ENCODE results near the gene CPA5. TPM values are rescaled to one million over a fixed set of nuclear protein-coding genes. Genes with fewer than 3 reads are reported as not detected.

The CPA5 gene
- total and polyA plus RNA-seq, 9 of the 15 experiments (the other 6 are each of a cell fraction or from before 2014, with no cell fraction given): 0.13 to 2.4 (median 0.91) TPM

DNA sequence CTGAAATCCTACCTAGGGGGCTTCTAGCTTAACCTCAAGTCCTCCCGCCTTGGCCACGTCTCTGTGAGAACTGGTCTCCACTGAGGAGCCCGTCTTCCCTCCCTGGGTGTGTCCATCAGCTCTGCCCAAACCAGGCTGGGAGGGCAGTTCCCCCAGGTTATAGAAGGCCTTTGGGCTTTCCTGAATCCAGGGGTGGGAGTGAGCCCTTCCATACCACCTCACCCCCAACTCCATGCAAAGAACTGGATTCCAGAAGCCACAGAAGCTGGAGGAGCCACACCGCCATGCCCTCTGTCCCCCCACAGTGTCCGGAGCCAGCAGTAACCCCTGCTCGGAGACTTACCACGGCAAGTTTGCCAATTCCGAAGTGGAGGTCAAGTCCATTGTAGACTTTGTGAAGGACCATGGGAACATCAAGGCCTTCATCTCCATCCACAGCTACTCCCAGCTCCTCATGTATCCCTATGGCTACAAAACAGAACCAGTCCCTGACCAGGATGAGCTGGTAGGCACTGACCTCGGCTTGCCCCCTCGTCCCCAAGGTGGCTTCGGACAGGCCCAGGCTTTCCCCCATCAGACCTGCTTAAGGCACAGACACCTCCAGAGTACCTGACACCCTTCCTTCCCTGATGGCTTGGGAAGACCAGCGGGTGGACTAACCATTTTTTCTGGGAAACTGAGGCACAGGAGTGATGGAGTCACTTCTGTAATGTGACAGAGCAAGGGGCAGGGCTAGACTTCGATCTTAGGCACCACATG lies 40.4 kb downstream of the CPA5 start:
- in situ Hi-C loops (cut with MboI) (no loop called here), intact Hi-C loops (cut with micrococcal nuclease) (no loop called here)
- Histone ChIP-seq H4K20me1 (replicated peaks; ENCODE audit: control insufficient read depth, insufficient read depth, low read length) (no peaks in the 10 kb centered on the region), H3K9me1 (ENCODE audit: control insufficient read depth, insufficient read depth, low read length) (no peaks in the 10 kb centered on the region), H3K4me3 (no peak overlapping the region), H3K27me3 (ENCODE audit: control insufficient read depth in 2 of 2, insufficient read depth in 2 of 2, low read length in 2 of 2) (peaks cover 5 to 35% of the 10 kb centered on the region in 2 experiments; a peak in 4 of 5 replicates), H3K79me2 (ENCODE audit: control insufficient read depth, insufficient read depth, low read length) (no peaks in the 10 kb centered on the region), H3K9ac (ENCODE audit: insufficient read depth in 1 of 2, low read depth in 2 of 2, low read length in 2 of 2) (no peak overlapping the region), H3K27ac (ENCODE audit: extremely low read depth, low read depth, low read length) (no peak overlapping the region), H2AFZ (ENCODE audit: low read depth, low read length) (no peak overlapping the region), H3K36me3 (ENCODE audit: control insufficient read depth, insufficient read depth, low read length) (no peaks in the 10 kb centered on the region), H3K4me1 (replicated peaks in 1 of 2; ENCODE audit: control insufficient read depth in 2 of 2, insufficient read depth in 2 of 2, low read length in 2 of 2) (peaks cover 4 to 16% of the 10 kb centered on the region in 2 experiments; a peak in 3 of 5 replicates), H3K9me3 (replicated peaks; ENCODE audit: control insufficient read depth, insufficient read depth, low read depth, low read length) (no peaks in the 10 kb centered on the region), H3K4me2 (ENCODE audit: insufficient read depth, low read length) (no peak overlapping the region)
- BruUV-seq (replicated peaks): no TSS peak
- TF ChIP-seq KLF16 (IDR thresholded peaks at IDR 0.05): no peak
- ATAC-seq (no peak), DNase-seq (ENCODE audit: extremely low read depth in 1 of 4, low spot score in 3 of 4) (no peak), FAIRE-seq (no peak)
- ChIA-PET CTCF (ENCODE audit: low intra/inter-chr PET ratio) (no interaction called here), POLR2A (interaction anchor here (0.6 kb wide), 1 partner anchor 617 kb away, joined by 3 read pairs; no protein-coding TSS in a partner anchor)
- 27% methylated on average over 13 of the region's 13 CpGs for WGBS (ENCODE audit: insufficient coverage, low coverage, missing lambda C conversion rate)

DNA sequence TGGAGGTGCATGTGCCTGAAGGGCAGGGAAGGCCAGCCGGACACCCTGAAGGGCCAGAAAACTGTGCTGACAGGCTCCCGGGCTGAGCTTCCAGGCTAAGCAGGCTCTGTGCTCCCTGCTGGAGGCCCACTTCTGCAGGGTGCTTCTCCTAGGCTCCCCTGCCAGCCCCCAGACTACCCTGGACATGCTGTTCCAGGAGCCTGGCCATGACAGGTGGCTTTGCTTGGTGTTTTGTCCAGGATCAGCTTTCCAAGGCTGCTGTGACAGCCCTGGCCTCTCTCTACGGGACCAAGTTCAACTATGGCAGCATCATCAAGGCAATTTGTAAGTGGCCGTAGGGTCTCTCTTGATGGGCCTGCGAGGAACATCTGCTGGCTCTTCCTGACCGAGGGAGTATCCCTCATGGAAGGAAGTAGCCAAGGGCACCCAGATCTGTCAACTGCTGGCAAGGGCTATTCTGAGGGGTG lies 41.0 kb downstream of the CPA5 start:
- no peak for ATAC-seq
- Histone ChIP-seq H3K4me3 (no peak overlapping the region), H2AFZ (ENCODE audit: low read depth, low read length) (no peak overlapping the region), H3K36me3 (ENCODE audit: control insufficient read depth, insufficient read depth, low read length) (no peaks in the 10 kb centered on the region), H3K27ac (ENCODE audit: extremely low read depth, low read depth, low read length) (no peak overlapping the region), H3K4me1 (replicated peaks in 1 of 2; ENCODE audit: control insufficient read depth in 2 of 2, insufficient read depth in 2 of 2, low read length in 2 of 2) (peaks cover 0 to 12% of the 10 kb centered on the region in 2 experiments; a peak in 2 of 5 replicates), H3K9me3 (replicated peaks; ENCODE audit: control insufficient read depth, insufficient read depth, low read depth, low read length) (no peaks in the 10 kb centered on the region), H4K20me1 (replicated peaks; ENCODE audit: control insufficient read depth, insufficient read depth, low read length) (no peaks in the 10 kb centered on the region), H3K27me3 (ENCODE audit: control insufficient read depth in 2 of 2, insufficient read depth in 2 of 2, low read length in 2 of 2) (peaks cover 5 to 35% of the 10 kb centered on the region in 2 experiments; a peak in 4 of 5 replicates), H3K9ac (ENCODE audit: insufficient read depth in 1 of 2, low read depth in 2 of 2, low read length in 2 of 2) (no peak overlapping the region), H3K4me2 (ENCODE audit: insufficient read depth, low read length) (no peak overlapping the region), H3K9me1 (ENCODE audit: control insufficient read depth, insufficient read depth, low read length) (no peaks in the 10 kb centered on the region), H3K79me2 (ENCODE audit: control insufficient read depth, insufficient read depth, low read length) (no peaks in the 10 kb centered on the region)
- WGBS (ENCODE audit: insufficient coverage, low coverage, missing lambda C conversion rate): 25% methylated on average over 6 of the region's 6 CpGs
- DNase-seq (ENCODE audit: extremely low read depth in 1 of 4, low spot score in 3 of 4): no peak
- BruUV-seq (replicated peaks): no TSS peak
- POLR2A ChIA-PET: interaction anchor here (0.6 kb wide), 1 partner anchor 617 kb away, joined by 3 read pairs; no protein-coding TSS in a partner anchor
- intact Hi-C loops (cut with micrococcal nuclease): no loop called here
- no peak for FAIRE-seq
- in situ Hi-C loops (cut with MboI): no loop called here
- TF ChIP-seq, protein P1, sequence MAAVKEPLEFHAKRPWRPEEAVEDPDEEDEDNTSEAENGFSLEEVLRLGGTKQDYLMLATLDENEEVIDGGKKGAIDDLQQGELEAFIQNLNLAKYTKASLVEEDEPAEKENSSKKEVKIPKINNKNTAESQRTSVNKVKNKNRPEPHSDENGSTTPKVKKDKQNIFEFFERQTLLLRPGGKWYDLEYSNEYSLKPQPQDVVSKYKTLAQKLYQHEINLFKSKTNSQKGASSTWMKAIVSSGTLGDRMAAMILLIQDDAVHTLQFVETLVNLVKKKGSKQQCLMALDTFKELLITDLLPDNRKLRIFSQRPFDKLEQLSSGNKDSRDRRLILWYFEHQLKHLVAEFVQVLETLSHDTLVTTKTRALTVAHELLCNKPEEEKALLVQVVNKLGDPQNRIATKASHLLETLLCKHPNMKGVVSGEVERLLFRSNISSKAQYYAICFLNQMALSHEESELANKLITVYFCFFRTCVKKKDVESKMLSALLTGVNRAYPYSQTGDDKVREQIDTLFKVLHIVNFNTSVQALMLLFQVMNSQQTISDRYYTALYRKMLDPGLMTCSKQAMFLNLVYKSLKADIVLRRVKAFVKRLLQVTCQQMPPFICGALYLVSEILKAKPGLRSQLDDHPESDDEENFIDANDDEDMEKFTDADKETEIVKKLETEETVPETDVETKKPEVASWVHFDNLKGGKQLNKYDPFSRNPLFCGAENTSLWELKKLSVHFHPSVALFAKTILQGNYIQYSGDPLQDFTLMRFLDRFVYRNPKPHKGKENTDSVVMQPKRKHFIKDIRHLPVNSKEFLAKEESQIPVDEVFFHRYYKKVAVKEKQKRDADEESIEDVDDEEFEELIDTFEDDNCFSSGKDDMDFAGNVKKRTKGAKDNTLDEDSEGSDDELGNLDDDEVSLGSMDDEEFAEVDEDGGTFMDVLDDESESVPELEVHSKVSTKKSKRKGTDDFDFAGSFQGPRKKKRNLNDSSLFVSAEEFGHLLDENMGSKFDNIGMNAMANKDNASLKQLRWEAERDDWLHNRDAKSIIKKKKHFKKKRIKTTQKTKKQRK (IDR thresholded peaks at IDR 0.05; ENCODE audit: borderline replicate concordance, low read depth, low read length): no peak
- CTCF ChIA-PET (ENCODE audit: low intra/inter-chr PET ratio): no interaction called here

Data from K562 (cell line).